ENCODE data around the gene WASHC3. TPM values are rescaled to one million over a fixed set of nuclear protein-coding genes. Genes with fewer than 3 reads are reported as not detected.

The WASHC3 gene
- total RNA-seq, 1 donor from 2014 or later = 37.1 TPM

- DNase-seq (ENCODE audit: low read depth) = no peak
- Histone ChIP-seq H3K36me3 (ENCODE audit: control insufficient read depth, insufficient read depth, low read length) (no peaks in the 10 kb centered on the region), H3K4me3 (ENCODE audit: low read depth, low read length) (no peak overlapping the region), H3K27me3 (ENCODE audit: control insufficient read depth, insufficient read depth, low read length) (no peaks in the 10 kb centered on the region)
- no peak for TF ChIP-seq CTCF (IDR thresholded peaks at IDR 0.05; ENCODE audit: insufficient read depth, low read length, severe bottlenecking)
- FAIRE-seq = no peak
Observed at GRCh38 chr12:101982307-101982706, 79.5 kb downstream of the WASHC3 start.

GRCh38 chr12:101981868-101982267, 79.9 kb downstream of the WASHC3 start:
- H3K4me3 ChIP-seq (ENCODE audit: low read depth, low read length) = no peak overlapping the region
- TF ChIP-seq CTCF (IDR thresholded peaks at IDR 0.05; ENCODE audit: insufficient read depth, low read length, severe bottlenecking) = no peak
- FAIRE-seq = no peak
- no peaks in the 10 kb centered on the region for H3K36me3 ChIP-seq (ENCODE audit: control insufficient read depth, insufficient read depth, low read length)
- H3K27me3 ChIP-seq (ENCODE audit: control insufficient read depth, insufficient read depth, low read length) = no peaks in the 10 kb centered on the region
- no peak for DNase-seq (ENCODE audit: low read depth)

GRCh38 chr12:101968770-101969169, 93.0 kb downstream of the WASHC3 start:
- Histone ChIP-seq H3K4me3 (ENCODE audit: low read depth, low read length) (no peak overlapping the region), H3K27me3 (ENCODE audit: control insufficient read depth, insufficient read depth, low read length) (no peaks in the 10 kb centered on the region), H3K36me3 (ENCODE audit: control insufficient read depth, insufficient read depth, low read length) (no peaks in the 10 kb centered on the region)
- no peak for FAIRE-seq
- peak; percentile 74 for DNase-seq (ENCODE audit: low read depth)
- no peak for TF ChIP-seq CTCF (IDR thresholded peaks at IDR 0.05; ENCODE audit: insufficient read depth, low read length, severe bottlenecking)

- TF ChIP-seq CTCF (IDR thresholded peaks at IDR 0.05; ENCODE audit: insufficient read depth, low read length, severe bottlenecking) = no peak
- FAIRE-seq (no peak), DNase-seq (ENCODE audit: low read depth) (no peak)
- Histone ChIP-seq H3K4me3 (ENCODE audit: low read depth, low read length) (no peak overlapping the region), H3K27me3 (ENCODE audit: control insufficient read depth, insufficient read depth, low read length) (no peaks in the 10 kb centered on the region), H3K36me3 (ENCODE audit: control insufficient read depth, insufficient read depth, low read length) (no peaks in the 10 kb centered on the region)
Observed at GRCh38 chr12:101967506-101967905, 94.3 kb downstream of the WASHC3 start.

GRCh38 chr12:101966496-101966895, 95.3 kb downstream of the WASHC3 start:
- no peak for FAIRE-seq
- TF ChIP-seq CTCF (IDR thresholded peaks at IDR 0.05; ENCODE audit: insufficient read depth, low read length, severe bottlenecking) = no peak

GRCh38 chr12:101963697-101964096, 98.1 kb downstream of the WASHC3 start:
- DNase-seq (ENCODE audit: low read depth) (no peak), FAIRE-seq (no peak)
- Histone ChIP-seq H3K4me3 (ENCODE audit: low read depth, low read length) (no peak overlapping the region), H3K27me3 (ENCODE audit: control insufficient read depth, insufficient read depth, low read length) (no peaks in the 10 kb centered on the region), H3K36me3 (ENCODE audit: control insufficient read depth, insufficient read depth, low read length) (no peaks in the 10 kb centered on the region)
- no peak for TF ChIP-seq CTCF (IDR thresholded peaks at IDR 0.05; ENCODE audit: insufficient read depth, low read length, severe bottlenecking)

More at GRCh38 chr12:101966496-101966895, 95.3 kb downstream of the WASHC3 start:
- no peaks in the 10 kb centered on the region for H3K27me3 ChIP-seq (ENCODE audit: control insufficient read depth, insufficient read depth, low read length)
- H3K4me3 ChIP-seq (ENCODE audit: low read depth, low read length) = no peak overlapping the region
- no peak for DNase-seq (ENCODE audit: low read depth)
- H3K36me3 ChIP-seq (ENCODE audit: control insufficient read depth, insufficient read depth, low read length) = no peaks in the 10 kb centered on the region
